Activated CD8-positive, alpha-beta T cell treated with anti-CD3 and anti-CD28 coated beads for 36 hours (primary cell): Measurements from ENCODE around the gene NFKB1. TPM values are rescaled to one million over a fixed set of nuclear protein-coding genes. Genes with fewer than 3 reads are reported as not detected.

Source experiments
- ATAC-seq: fragments of 200-7000 bp; cut with Tn5 transposase; one replicate; pipeline ENCODE4 v1.10.0; 2021; ENCODE audit warnings: mild to moderate bottlenecking, moderate library complexity
- CTCF ChIA-PET: fragments of 350-600 bp; sonication (Branson Sonifier 250); formaldehyde crosslinking; loops from one replicate; lab custom pipeline; 2021; ENCODE audit warnings: antibody characterized with exemption; lab: Charles Lee
- POLR2A ChIA-PET: fragments of 350-600 bp; sonication (Branson Sonifier 250); formaldehyde crosslinking; loops from one replicate; lab custom pipeline; 2021; ENCODE audit warnings: antibody characterized with exemption; lab: Charles Lee
- DNase-seq: peaks from one replicate; pipeline ENCODE4 v3.0.0-alpha.2; 2020
- H3K27ac Mint-ChIP-seq: one replicate; pipeline ENCODE4 v1.8.0; 2021; ENCODE audit warnings: mild to moderate bottlenecking, mixed read lengths
- H3K27me3 Mint-ChIP-seq: one replicate; pipeline ENCODE4 v1.8.0; 2021; ENCODE audit warnings: mixed read lengths
- H3K36me3 Mint-ChIP-seq: one replicate; pipeline ENCODE4 v1.8.0; 2021; ENCODE audit warnings: low read depth, mixed read lengths
- H3K4me1 Mint-ChIP-seq: one replicate; pipeline ENCODE4 v1.8.0; 2021; ENCODE audit warnings: low read depth, mixed read lengths
- H3K4me3 Mint-ChIP-seq: one replicate; pipeline ENCODE4 v1.8.0; 2021; ENCODE audit warnings: mild to moderate bottlenecking, moderate library complexity, mixed read lengths
- H3K9me3 Mint-ChIP-seq: one replicate; pipeline ENCODE4 v1.8.0; 2021; ENCODE audit warnings: mixed read lengths
- CTCF ChIP-seq: fragments of 200-600 bp; IDR thresholded peaks from one replicate; pipeline ENCODE4 v1.8.0; 2022; ENCODE audit warnings: antibody characterized with exemption, mild to moderate bottlenecking
- intact Hi-C: fragments of 100-400 bp; cut with micrococcal nuclease; formaldehyde crosslinking; loops from one replicate; pipeline ENCODE4 v1.10.0; 2022
- total RNA-seq, 2 experiments: library from RNA; stranded (reverse); gene quantifications; one replicate each; pipeline ENCODE4 v1.2.3, GENCODE V29; 2021

The NFKB1 gene
- total RNA-seq, 2 experiments from 2014 or later: 224 to 230 TPM

- Mint-ChIP-seq H3K4me3 (no peak overlapping the region), H3K27ac (peak overlapping the region; percentile 55), H3K36me3 (peaks cover 53% of the 10 kb centered on the region), H3K9me3 (no peaks in the 10 kb centered on the region), H3K27me3 (no peaks in the 10 kb centered on the region), H3K4me1 (peaks cover 50% of the 10 kb centered on the region)
- no peak for TF ChIP-seq CTCF
- ChIA-PET POLR2A (interaction anchor here (1.0 kb wide), 1 partner anchor 20 kb away, joined by 3 read pairs; no protein-coding TSS in a partner anchor), CTCF (no interaction called here)
- ATAC-seq: peak; percentile 65
- DNase-seq: peak; percentile 31
- intact Hi-C loops: no loop called here
These were observed 40.5 kb downstream of the NFKB1 start for GRCh38 chr4:102541697-102542096.

- H3K27ac Mint-ChIP-seq: no peak overlapping the region
- H3K9me3 Mint-ChIP-seq: no peaks in the 10 kb centered on the region
- peaks cover 52% of the 10 kb centered on the region for H3K4me1 Mint-ChIP-seq
- ChIA-PET CTCF (interaction anchor here (1.0 to 2.8 kb wide), 5 partner anchors 8 to 43 kb away, joined by 3 to 8 read pairs (median 4); partner anchors contain the start of gene NFKB1), POLR2A (interaction anchor here (1.5 to 1.6 kb wide), 2 partner anchors 18 to 89 kb away, joined by 3 to 4 read pairs; no protein-coding TSS in a partner anchor)
- no peak for ATAC-seq
- intact Hi-C loops: no loop called here
- TF ChIP-seq CTCF: no peak
- no peak for DNase-seq
- H3K4me3 Mint-ChIP-seq: no peak overlapping the region
- H3K27me3 Mint-ChIP-seq: no peaks in the 10 kb centered on the region
- H3K36me3 Mint-ChIP-seq: peaks cover 55% of the 10 kb centered on the region
These were observed 42.1 kb downstream of the NFKB1 start for GRCh38 chr4:102543030-102543928.

- intact Hi-C loops: no loop called here
- no peak for TF ChIP-seq CTCF
- Mint-ChIP-seq H3K4me3 (no peak overlapping the region), H3K27ac (peak overlapping the region; percentile 68), H3K36me3 (peaks cover 49% of the 10 kb centered on the region), H3K9me3 (no peaks in the 10 kb centered on the region), H3K4me1 (peaks cover 58% of the 10 kb centered on the region), H3K27me3 (no peaks in the 10 kb centered on the region)
- ATAC-seq: no peak
- DNase-seq: no peak
- ChIA-PET POLR2A (interaction anchor here (0.6 to 1.8 kb wide), 3 partner anchors 8 to 51 kb away, joined by 3 to 5 read pairs (median 4); no protein-coding TSS in a partner anchor), CTCF (interaction anchor here (0.7 to 2.1 kb wide), 5 partner anchors 9 to 24 kb away, joined by 3 to 7 read pairs (median 5); no protein-coding TSS in a partner anchor)
These were observed 45.5 kb downstream of the NFKB1 start for GRCh38 chr4:102546635-102547034.

GRCh38 chr4:102547973-102548372, 46.8 kb downstream of the NFKB1 start:
- ChIA-PET CTCF (interaction anchor here (0.7 to 2.0 kb wide), 3 partner anchors 8 to 63 kb away, joined by 3 to 5 read pairs (median 4); no protein-coding TSS in a partner anchor), POLR2A (no interaction called here)
- no peak for TF ChIP-seq CTCF
- ATAC-seq: no peak
- intact Hi-C loops: no loop called here
- no peaks in the 10 kb centered on the region for H3K9me3 Mint-ChIP-seq
- H3K4me1 Mint-ChIP-seq: peaks cover 66% of the 10 kb centered on the region
- no peak for DNase-seq
- peaks cover 51% of the 10 kb centered on the region for H3K36me3 Mint-ChIP-seq
- H3K27ac Mint-ChIP-seq: no peak overlapping the region
- no peak overlapping the region for H3K4me3 Mint-ChIP-seq
- H3K27me3 Mint-ChIP-seq: no peaks in the 10 kb centered on the region
